Pancreas (tissue), 10 donors: ENCODE measurements around the gene GRHPR. TPM values are rescaled to one million over a fixed set of nuclear protein-coding genes. Genes with fewer than 3 reads are reported as not detected.

Experiments used
- ATAC-seq, 4 donors: fragments of 200-7000 bp; cut with Tn5 transposase; one replicate each; pipeline versions ENCODE4 v1.8.0 to v1.9.1; 2020; ENCODE audit warnings: mild to moderate bottlenecking in 4 of 4, moderate library complexity in 4 of 4
- DNase-seq, 6 donors: peaks; one replicate each; pipeline ENCODE4 v3.0.0-alpha.2; 2020
- FAIRE-seq: peaks from 2 replicates; lab custom pipeline; 2012; peaks lifted over from hg19 to GRCh38; lab: Jason Lieb, UNC
- H3K27ac ChIP-seq, 4 donors: fragments of 200-600 bp; sonication (generic); 1 replicate in 3 of 4; 2 replicates in 1 of 4; pipeline versions ENCODE4 v1.5.0 to v1.8.0; 2020
- H3K27me3 ChIP-seq, 4 donors: fragments of 200-600 bp; one replicate each; pipeline ENCODE4 v1.8.0; 2021
- H3K36me3 ChIP-seq, 3 donors: fragments of 200-600 bp; sonication (generic) in 1 of 3; one replicate each; pipeline versions ENCODE4 v1.5.0 to v1.8.0; 2020 to 2021
- H3K4me1 ChIP-seq, 3 donors: fragments of 200-600 bp; one replicate each; pipeline ENCODE4 v1.8.0; 2021
- H3K4me3 ChIP-seq, 4 donors: fragments of 200-600 bp; sonication (generic) in 2 of 4; one replicate each; pipeline versions ENCODE4 v1.5.0 to v1.8.0; 2020 to 2021
- H3K9me3 ChIP-seq, 4 donors: fragments of 200-600 bp; one replicate each; pipeline ENCODE4 v1.8.0; 2021
- CTCF ChIP-seq, 4 donors: fragments of 200-600 bp; sonication (generic) in 3 of 4; IDR thresholded peaks; one replicate each; pipeline versions ENCODE4 v1.5.0 to v1.8.0; 2021; ENCODE audit warnings: antibody characterized with exemption in 4 of 4
- whole genome bisulfite sequencing, 2 donors: extraction: QIAGEN DNeasy Blood & Tissue Kit; methylation state at CpG; one replicate each; pipeline ENCODE4 v1.1.7; 2013; 5-methylcytosine and 5-hydroxymethylcytosine counted together
- intact Hi-C, 3 donors: fragments of 100-400 bp; cut with DNase I; formaldehyde crosslinking; loops; one replicate each; pipeline versions ENCODE4 v1.11.1 to v1.14.2; 2022
- polyA plus RNA-seq, 2 donors: library from polyadenylated mRNA; stranded (reverse); fragments of 200-250 nt; gene quantifications; one replicate each; pipeline ENCODE4 v1.2.3, GENCODE V29; 2013
- total RNA-seq, 6 donors: library from RNA; stranded (reverse); fragmentation: NEBNext Ultra II Directional in 4 of 6; extraction: Animal tissue kit (Norgen Biotek cat#: 25700) in 4 of 6; gene quantifications; one replicate each; pipeline versions ENCODE4 v1.2.1 to v1.2.4, GENCODE V29; 2021 to 2023
- donor health status: healthy with polysubstance abuse.
- donor health status: DM: no; HTN: no; CAD: no; lungs with moderate emphysema.
- donor health status: DM: no; HTN: no; CAD: no.
- donor health status: control.
- donor health status: control.
- donor health status: Bipolar disorder and iron deficiency.
- donor health status: DM: yes; HTN: yes; CAD: no.
- donor health status: DM: no; HTN: no; CAD: no.
- donor health status: DM: no; HTN: no; CAD: no.
- donor health status: DM: yes; HTN: yes; CAD: no.

The GRHPR gene
- total and polyA plus RNA-seq, 8 donors: 30.2 to 54.3 (median 43.3) TPM

GRCh38 chr9:37381094-37381741, 41.3 kb upstream of the GRHPR start:
- FAIRE-seq: no peak
- no peaks in the 10 kb centered on the region for H3K9me3 ChIP-seq
- no peaks in the 10 kb centered on the region for H3K36me3 ChIP-seq
- WGBS, 2 donors: 71% methylated on average over 11 of the region's 11 CpGs
- no peak for ATAC-seq
- no peak overlapping the region for H3K27ac ChIP-seq
- no peak for DNase-seq
- intact Hi-C loops: loop anchor here in 1 of 3 donors (10.0 kb wide), 1 partner anchor 386 kb away; no protein-coding TSS in a partner anchor
- no peak for TF ChIP-seq CTCF (IDR thresholded peaks at IDR 0.05)
- no peaks in the 10 kb centered on the region for H3K4me1 ChIP-seq
- no peaks in the 10 kb centered on the region for H3K27me3 ChIP-seq
- no peak overlapping the region for H3K4me3 ChIP-seq

GRCh38 chr9:37382161-37382981, 40.1 kb upstream of the GRHPR start:
- Histone ChIP-seq H3K36me3 (no peaks in the 10 kb centered on the region), H3K9me3 (no peaks in the 10 kb centered on the region), H3K4me3 (no peak overlapping the region), H3K4me1 (no peaks in the 10 kb centered on the region), H3K27ac (no peak overlapping the region), H3K27me3 (no peaks in the 10 kb centered on the region)
- no peak for DNase-seq
- no peak for ATAC-seq
- 88 to 89% methylated on average over 14 of the region's 14 CpGs for WGBS, 2 donors
- TF ChIP-seq CTCF (IDR thresholded peaks at IDR 0.05): no peak
- FAIRE-seq: no peak
- intact Hi-C loops: loop anchor here in 1 of 3 donors (10.0 kb wide), 1 partner anchor 388 kb away; no protein-coding TSS in a partner anchor

GRCh38 chr9:37382982-37383357, 39.5 kb upstream of the GRHPR start:
- no peak overlapping the region for H3K27ac ChIP-seq
- intact Hi-C loops: loop anchor here in 1 of 3 donors (10.0 kb wide), 1 partner anchor 388 kb away; no protein-coding TSS in a partner anchor
- FAIRE-seq (no peak), DNase-seq (no peak), ATAC-seq (no peak)
- TF ChIP-seq CTCF (IDR thresholded peaks at IDR 0.05): no peak
- H3K9me3 ChIP-seq: no peaks in the 10 kb centered on the region
- no peaks in the 10 kb centered on the region for H3K36me3 ChIP-seq
- H3K27me3 ChIP-seq: no peaks in the 10 kb centered on the region
- 65 to 73% methylated on average over 5 of the region's 5 CpGs for WGBS, 2 donors
- no peak overlapping the region for H3K4me3 ChIP-seq
- no peaks in the 10 kb centered on the region for H3K4me1 ChIP-seq

- Histone ChIP-seq H3K4me1 (no peaks in the 10 kb centered on the region), H3K27me3 (no peaks in the 10 kb centered on the region), H3K4me3 (no peak overlapping the region), H3K36me3 (no peaks in the 10 kb centered on the region), H3K9me3 (no peaks in the 10 kb centered on the region), H3K27ac (no peak overlapping the region)
- DNase-seq: no peak
- WGBS, 2 donors: 84 to 85% methylated on average over 6 of the region's 6 CpGs
- intact Hi-C loops: loop anchor here in 1 of 3 donors (10.0 kb wide), 1 partner anchor 389 kb away; no protein-coding TSS in a partner anchor
- ATAC-seq: no peak
- TF ChIP-seq CTCF (IDR thresholded peaks at IDR 0.05): no peak
- no peak for FAIRE-seq
Measured at GRCh38 chr9:37383393-37383792, 39.1 kb upstream of the GRHPR start.
